Breast epithelium (tissue), 3 donors: ENCODE measurements around the gene GCFC2.
A peak's percentile ranks its signal among the peaks of the same experiment; 100 is the strongest.

Experiments used
- POLR2A ChIP-seq: fragments of 450-650 bp; IDR thresholded peaks from one replicate; pipeline ENCODE4 v1.6.1; 2016; ENCODE audit warnings: antibody characterized with exemption, mild to moderate bottlenecking, moderate library complexity
- POLR2AphosphoS5 ChIP-seq, 3 donors: sonication (generic); formaldehyde crosslinking; IDR thresholded peaks; one replicate each; pipeline ENCODE4 v1.6.1; 2017; ENCODE audit warnings: antibody characterized with exemption in 3 of 3

DNA sequence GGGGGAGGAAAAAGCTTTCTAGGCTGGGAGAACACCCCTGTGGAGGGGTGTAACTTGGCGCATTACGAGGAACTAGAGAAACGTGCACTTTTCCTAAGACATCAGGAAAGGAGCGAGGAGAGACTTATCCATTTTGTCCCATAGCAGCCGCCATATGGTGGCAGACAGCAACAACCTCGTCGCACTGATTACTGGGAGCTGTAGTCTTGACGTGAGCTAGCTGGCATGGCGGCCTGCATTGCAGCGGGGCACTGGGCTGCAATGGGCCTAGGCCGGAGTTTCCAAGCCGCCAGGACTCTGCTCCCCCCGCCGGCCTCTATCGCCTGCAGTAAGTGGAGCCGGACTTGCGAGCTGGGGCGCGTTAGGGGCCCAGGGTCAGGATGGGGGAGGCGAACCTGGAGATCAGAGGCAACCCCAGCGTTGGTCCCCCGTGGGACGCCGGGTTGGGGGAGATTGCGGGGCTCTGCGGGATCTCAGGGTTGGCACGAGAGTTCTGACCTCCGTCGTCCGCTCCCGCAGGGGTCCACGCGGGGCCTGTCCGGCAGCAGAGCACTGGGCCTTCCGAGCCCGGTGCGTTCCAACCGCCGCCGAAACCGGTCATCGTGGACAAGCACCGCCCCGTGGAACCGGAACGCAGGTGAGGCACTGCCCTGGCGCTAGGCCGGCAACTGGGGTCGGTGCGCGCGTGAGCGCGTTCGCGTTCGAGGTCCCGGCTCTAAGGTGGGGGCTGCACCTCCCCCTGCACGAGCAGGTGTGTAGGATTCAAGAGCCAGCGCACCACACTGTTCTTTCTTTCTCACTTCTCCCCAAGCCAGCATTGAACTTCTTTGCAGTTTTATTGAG is 63.9 kb downstream of the GCFC2 start, which contains the start of gene MRPL19:
- TF ChIP-seq POLR2AphosphoS5 (IDR thresholded peaks at IDR 0.05) (peak; percentile 42 to 78 (median 56)), POLR2A (no peak)
